GM21528 (cell line): Measurements from ENCODE around the gene CDH2.

Experiments used
- ATAC-seq: cut with Tn5 transposase; IDR thresholded peaks from one replicate; pipeline ENCODE4 v1.9.1; 2021; ENCODE audit warnings: mild to moderate bottlenecking, moderate library complexity; ENCODE audit not compliant: unreplicated experiment, low FRiP score

Gene CDH2

DNA sequence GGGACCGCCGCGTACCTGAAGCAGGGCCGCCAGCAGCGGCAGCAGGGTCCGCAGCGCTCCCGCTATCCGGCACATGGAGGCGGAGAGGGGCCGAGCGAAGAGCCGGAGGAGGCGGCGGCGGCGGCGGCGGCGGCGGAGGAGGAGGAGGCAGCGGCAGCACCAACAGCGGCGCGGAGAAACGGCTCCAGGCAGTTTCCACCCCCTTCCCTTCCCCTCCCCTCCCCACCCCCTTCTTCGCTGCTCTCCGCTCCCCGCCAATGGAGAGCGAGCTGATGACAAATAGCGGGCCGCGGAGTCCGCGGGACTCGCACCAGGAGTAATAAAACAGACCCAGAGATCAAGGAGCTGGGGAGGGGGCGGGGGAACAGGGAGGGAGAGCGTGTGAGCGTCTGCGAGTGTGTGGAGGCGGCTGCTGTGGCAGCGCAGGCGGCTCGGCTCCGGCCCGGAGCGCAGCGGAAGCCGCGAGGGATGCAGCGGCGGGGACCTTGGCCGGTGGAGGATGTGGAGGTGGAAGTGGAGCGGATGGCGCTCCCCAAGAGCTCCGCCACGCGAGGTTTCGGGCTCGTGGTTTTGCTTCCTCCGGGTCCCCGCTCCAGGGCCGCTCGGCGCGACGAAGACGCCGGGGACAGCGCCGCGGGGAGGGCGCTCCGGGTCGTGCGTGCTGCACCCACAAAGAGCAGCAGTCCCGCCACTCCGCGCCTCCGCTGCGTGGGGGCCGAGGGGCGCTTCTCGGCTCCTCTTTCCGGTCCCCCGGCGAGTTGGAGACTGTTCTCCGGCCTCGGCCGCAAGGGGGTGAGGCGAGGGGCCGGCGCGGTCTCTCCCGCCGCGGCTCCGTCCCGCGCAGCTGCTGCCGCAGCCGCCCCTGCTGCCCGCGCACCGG lies at the start of gene CDH2:
CDH2 (minus strand) TSS at position 183 of the 880 bp plus-strand sequence; CDS start at position 75, 108 bp downstream.
- no peak for ATAC-seq

DNA sequence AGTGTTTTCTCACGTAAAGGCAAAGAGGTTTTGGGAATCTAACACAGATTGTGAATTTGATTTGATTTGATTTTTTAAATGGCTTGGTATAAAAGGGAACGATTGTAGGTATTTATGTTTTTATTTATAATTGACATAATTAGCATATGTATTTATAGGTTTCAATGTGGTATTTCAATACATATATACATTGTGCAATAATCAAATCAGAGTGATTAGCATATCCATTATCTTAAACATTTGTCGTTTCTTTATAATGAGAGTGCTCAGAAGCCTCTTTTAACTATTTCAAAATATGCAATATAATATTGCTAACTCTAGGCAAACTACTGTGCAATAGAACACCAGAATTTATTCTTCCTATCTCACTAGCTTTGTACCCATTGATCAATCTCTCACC lies 35.1 kb upstream of the CDH2 start:
- ATAC-seq, result no peak

DNA sequence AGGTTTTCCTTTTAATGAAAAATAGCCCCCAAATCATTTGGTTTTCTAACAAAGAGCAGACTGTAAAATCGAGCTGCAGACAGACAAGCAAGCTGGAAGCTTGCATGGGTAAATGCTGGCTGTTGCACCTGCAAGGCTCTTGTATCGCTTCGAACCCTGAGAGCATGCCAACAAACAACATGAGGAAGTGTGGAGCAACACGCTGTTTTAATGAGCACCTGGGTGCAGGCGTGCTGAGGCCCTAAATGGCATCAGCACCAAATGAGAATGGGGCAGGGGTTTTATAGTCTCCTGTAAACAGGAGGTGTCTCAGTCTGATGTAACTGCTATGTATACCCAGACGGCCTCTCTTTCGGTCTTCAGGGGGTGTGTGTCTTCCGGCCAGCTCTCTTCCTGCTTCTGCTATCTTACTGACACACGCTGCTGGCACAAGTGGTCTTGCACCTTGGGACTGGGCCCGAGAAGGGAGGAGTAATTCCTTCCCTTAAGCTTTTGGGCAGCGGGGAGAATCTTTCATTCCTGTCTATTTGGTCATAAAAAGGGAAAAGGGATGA lies 31.9 kb upstream of the CDH2 start:
- ATAC-seq, result no peak

DNA sequence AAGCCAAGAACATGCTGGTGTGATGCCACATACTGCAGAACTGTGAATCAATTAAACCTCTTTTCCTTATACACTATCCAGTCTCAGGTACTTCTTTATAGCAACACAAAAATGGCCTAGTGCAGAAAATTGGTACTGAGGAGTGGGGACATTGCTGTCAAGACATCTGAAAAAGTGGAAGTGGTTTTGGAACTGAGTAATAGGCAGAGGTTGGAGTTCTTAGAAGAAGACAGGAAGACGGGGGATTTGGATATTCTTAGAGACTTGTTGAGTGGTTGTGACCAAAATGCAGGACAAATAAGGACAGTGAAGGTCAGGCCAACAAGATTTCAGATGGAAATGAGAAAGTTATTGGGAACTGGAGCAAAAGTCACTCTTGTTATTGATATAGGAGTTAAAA lies 31.3 kb upstream of the CDH2 start:
- ATAC-seq, result no peak

DNA sequence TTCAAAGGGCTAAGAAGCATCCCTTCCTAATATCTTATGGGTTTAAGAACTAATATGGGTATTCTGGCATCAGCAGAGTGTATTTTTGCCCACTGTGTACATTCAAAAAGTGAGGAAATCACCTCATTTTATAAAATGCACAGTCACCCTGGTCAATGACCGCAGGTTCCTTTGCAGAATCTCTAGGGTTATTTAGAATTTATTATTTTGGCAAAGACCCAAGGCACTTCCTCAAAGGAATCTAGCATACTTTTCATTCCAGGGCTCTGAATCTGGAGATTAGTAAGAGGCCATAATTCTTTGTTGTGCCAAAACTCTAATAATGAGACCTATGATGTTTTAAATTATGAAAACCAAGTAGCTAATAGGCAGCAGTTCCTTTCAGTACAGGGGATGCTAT lies 27.2 kb upstream of the CDH2 start:
- ATAC-seq, result no peak

DNA sequence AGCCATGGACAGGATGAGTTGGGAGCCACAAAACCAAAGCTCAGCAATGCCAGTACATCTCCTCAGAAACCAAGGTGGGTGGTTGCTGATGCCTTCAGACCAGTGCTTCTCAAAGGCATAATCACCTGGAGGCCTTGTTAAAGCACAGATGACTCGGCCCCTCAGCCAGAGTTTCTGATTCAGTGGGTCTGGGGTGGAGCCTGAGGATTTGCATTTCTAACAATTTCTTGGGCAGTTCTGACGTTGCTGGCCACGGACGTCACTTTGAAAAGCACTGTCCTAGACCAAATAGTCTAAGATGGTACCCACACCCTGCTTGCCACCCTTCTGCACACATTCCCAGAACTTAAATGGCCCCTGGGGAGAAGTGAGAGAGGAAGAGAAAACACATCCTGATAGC lies 24.1 kb upstream of the CDH2 start:
- no peak for ATAC-seq

DNA sequence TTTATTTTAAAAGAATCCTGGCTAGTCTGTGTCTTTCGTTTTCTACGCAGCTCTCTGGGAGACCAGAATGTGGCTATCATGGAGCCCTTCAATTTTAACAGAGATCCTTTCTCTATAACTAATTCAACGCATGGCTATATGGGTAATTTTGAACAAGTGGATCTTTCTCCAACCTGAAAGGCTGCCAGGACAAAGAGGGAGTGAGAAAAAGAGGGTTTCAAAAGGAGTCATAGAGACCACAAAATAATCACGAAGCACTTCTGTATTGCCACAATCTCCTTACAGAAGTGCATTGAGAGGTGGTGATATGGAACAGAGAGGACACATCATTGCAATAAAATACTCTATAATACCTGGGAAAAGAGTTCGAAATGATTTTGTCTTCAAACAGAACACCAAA lies 21.7 kb upstream of the CDH2 start:
- no peak for ATAC-seq

DNA sequence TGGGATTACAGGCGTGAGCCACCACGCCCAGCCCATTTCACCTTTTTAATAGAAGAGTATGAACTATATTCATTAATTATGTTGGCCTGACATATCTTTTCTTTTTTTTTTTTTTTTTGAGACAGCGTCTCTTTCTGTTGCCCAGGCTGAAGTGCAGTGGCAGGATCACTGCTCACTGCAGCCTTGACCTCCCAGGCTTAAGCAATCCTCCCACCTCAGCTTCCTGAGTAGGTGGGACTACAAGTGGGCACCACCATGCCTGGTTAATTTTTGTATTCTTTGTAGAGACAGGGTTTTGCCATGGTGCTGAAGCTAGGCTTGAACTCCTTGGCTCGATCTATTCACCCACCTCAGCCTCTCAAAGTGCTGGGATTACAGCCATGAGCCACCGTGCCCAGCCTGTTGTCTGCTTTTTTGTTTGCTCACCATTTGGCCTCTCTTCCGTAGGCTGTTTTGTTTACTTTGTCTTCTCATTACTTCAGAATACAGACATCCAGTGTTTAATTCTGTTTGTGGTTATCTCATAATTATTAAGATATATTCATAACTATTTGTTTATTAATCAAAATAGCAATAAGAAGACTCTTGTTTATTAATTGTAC lies 16.3 kb upstream of the CDH2 start:
- no peak for ATAC-seq

DNA sequence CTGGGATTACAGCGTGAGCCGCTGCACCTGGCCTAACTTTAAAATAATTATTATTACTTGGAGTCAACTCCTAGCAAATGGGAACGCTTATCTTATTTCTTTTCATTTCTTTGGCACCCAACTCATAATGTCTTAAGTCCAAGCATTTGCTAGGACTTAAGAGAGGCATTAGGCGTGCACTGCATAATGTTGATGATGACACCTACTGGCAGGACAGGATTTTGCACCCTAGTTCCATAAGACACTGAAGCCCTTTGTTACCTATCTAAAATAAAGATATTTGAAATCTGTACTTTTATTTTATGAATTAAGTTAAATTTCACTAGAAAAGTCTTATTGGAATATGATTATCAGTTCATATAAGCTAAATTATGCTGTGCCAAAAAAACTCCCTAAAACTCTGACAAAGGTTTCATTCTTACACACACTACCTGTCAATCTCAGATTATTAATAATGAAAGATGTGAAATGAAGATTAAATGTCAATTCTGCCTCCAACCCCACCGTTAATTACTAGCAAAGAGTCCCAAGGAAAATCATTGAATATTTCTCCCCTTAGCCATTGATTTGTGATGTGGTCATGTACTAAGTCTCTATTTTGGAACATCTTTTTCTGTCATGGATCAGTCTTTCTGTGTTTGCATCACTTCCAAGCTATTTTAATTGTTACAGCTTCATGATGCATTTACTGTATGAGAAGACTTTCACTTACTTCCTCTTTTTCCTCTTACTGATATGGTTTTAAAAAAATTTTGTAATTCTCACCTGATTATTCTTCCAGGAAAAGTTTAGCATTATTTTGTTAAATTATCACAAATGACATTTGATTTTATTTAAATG lies 12.7 kb upstream of the CDH2 start:
- peak; percentile 73 for ATAC-seq

DNA sequence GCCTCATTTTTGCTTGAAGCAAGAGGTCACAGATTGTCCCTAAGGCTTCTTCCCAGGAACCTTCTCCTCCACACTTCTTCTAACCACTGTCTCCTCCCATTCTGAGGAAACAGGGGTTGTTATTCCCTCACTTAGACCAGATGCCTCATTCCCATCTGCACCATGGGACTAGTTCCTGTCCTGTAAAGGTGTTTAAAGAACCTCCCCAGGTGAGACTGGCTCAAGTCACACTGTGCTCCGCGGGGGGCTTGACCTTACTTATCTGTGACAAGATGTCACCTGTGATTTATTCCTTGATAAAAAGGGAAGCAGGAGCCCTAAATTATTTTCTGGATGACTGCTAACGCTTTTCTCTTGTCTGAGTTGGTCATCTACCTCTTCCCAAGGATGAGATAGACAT lies 8.2 kb upstream of the CDH2 start:
- ATAC-seq, result no peak

DNA sequence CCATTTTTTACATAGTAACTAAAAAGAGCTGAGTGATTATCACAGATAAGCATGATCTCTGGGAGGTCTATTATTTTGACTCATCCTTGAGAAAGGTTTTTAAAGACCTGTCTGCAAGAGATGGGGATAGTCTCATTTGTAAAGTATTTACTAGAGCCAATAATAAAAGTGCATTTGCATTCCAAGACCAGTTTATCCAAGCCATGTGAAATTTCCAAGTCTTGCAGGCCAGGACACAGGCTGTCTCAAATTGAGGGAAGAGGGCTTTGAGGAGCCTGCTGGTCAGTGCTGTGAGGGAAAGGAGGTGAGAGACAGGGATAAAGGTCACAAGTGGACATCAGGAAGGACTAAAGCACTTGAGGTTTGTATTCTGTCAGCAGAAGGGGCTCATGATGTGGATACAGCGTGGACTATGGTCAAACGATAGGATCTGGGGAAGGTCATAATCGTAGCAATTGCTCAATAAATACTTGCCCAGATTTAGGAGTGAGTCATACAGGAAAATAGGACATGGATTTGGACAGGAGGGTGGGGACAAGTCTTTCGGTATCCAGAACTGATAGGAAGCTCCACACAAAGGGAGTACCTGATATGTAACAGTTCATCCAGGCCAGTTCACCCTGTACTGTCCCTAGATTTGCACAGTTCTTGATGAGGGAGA lies 6.6 kb upstream of the CDH2 start:
- no peak for ATAC-seq

DNA sequence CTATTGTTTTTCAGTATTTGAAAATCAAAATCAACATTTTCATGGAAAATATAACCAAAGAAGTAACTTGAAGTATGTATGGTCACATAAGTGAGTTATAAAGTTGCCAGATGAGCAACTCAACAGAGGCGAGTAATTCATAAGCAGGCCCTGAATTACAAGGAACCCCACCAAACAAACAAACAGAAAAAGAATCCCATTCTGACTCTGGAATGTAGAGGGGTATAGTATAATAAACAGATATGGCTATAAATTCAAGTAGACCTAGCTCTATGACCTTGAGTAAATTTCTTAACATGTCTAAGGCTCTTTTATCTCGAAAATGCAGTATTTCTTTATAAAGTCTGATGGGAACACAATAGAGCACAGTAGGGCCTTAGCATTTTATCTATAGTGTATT lies 4.7 kb upstream of the CDH2 start:
- no peak for ATAC-seq

DNA sequence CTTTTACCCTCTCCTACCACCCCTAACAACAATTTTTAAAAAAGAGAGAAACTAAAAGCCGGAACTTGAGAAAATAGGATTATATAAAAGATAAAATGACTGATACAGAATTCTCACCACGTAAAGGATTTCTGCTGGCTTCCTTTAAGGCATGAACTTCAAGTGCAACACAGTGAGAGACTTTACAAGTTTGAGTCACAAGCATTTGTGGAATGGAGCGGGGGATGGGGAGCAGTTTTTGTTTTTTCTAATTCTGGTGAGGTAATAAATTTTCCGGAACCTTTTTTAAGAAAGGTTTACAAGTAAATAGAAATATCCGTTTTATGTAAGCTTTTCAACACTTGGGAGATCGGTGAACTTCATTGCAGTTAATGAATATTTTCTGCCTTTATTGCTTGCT lies 1.8 kb upstream of the CDH2 start:
- no peak for ATAC-seq

DNA sequence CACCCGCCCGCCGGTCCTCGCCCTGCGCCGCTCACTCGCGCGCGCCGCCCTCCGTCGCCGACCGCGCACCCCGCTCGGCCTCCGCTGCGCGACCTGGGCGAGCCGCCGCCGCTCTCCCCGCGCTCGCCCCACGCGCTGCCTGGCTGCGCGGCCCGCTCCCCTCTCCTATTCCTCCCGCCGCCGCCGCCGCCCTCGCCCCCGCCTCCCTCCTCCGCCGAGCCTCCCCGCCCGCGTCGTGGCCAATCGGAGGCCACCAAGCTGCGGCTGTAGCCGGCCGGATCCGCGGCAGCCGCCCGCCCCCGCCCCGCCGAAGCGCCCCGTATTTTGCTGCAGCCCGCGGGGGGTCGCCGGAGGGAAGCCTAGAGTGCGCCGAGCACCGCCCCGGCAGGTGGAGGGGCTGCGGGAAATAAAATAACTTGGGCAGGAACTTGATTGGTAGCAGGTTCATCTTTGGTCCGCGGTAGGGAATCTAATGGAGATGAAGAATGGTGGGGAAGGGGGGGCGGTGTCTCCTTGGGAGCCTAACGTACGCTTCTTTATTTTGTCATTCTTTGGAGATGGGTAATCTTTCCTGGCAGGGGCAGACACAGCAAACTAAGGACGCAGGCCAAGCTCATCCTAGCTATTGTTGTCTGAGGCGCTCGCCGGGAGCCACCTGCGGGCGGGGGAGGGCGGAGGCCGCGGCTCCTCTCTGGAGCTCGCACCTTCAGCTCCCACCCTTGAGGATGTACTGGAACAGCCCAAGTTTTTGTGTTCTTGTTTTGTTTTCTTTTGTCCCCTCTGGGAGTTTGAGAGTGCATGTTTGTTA lies 1.1 kb upstream of the CDH2 start:
- ATAC-seq, result no peak

DNA sequence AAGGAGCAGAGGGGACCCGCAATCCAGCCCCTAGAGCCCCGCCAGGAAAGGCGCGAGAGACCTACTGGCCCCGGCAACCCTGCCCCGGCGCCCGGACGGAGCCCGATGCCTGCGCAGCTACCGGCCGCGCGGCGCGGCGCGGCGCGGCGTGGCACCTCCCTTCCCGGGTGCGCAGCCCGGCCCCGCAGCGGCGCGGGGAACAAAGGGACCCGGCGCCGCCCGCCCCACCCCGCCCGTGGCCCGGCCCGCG lies 307 bp downstream of the CDH2 start:
- ATAC-seq, result no peak

DNA sequence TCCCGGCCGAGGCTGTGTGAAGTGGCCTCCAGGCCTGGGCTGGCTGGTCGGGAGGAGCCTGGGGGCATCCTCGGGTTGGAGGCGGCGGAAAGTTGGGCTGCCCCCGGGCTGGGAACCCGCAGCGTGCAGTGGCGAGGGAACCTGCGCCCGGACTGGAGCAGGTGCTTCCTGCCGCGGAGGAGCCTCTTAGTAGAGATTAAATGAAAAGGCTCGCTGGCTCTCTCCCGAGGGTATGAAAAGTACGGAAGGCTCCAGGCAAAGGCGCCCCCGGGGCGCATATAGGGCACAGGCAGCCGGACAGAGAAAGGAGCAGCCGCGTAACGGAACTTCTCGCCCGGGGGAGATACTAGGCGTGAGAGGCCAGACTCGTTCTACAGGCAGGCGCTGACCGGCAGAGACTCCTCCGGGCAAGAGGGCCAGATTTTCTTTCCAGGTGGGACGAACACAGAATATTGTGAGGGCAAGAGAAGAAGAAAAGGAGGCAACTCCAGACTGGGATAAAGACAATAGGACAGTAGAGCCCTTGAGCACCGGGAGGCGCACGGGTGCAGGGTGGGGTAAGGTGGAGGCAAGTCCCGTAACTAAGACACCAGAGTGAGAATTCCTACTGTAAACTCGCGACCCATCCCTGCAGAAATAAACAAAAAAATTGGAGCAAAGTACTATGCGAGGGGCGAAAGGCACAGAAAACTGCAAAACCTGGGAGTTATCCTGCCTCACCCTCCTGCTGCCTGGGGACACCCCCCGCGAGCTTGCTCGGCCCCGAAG lies 816 bp downstream of the CDH2 start:
- no peak for ATAC-seq

DNA sequence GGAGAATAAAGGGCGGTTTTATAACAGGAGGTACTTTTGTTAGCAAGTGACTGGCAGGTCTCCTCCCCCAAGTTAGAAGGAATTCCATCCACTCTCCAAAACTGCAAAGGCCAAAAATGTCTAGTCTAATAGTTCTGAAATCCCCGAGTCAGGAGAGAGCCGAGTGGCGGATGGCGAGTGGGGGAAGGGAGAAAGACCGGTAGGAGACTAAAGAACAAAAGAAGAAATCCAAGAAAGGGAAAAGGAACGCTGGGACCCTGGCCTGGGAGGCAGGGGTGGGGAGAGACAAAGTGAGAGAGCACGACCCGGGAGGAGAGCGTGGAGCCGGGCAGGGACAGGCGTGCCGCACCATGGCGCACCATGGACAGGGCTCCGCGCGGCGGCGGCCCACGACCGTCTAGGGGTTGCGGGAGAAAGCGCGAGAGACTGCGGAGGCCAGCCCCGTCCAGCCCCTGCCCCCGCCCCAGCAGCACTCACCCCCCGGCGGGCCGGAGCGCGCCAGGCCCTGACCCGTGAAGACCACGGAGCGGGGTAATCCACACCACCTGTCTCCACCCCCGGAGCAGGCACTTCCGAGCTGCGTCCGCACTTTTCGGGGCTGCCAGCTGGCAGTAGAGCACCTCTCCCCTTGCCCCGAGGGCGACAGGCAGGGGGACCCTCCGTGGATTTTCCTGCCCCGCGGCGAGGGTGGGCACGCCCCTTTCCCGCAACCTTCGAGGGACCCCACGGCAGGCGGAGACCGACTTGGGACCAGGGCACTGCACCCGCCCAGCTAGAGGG lies 1.6 kb downstream of the CDH2 start:
- no peak for ATAC-seq

DNA sequence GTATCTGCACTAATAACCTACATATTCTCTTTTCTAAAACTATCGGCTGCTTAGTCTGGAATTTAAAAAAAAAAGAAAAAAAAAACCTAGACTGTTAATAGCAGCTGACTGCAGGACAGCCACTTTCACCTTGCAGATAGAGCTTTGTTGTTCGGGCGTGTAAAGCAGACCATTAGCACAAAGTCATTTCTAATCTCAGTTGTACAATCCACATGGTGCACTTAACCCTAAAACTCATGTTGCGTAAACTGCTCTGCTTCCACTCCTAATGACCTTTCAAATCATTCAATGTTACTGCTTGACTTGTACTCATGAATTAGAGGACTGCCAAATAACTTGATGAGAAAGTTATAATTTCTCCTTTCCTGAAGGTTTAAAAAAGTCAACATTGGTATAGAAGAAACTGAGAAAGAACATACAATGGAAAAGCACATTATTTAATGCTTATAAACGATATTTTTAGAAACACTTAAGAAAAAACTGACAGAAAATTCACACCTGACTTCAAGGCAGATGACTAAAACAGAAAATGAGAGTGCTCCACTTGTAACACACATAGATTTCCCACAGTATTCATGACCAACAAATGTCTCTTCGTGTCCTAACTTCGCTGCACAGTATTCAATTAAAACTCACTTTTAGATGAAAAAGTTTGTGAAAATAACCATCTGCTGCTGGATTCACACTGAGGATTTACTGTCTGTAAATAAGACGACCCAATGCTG lies 2.6 kb downstream of the CDH2 start:
- no peak for ATAC-seq
